GM18511 (cell line): ENCODE results near the gene TAF12.
A peak's percentile ranks its signal among the peaks of the same experiment; 100 is the strongest.
"Not testable (repeated sequence)": the region's sequence is repeated elsewhere in the genome, so short reads cannot be mapped to it uniquely, and the experiment has no call there.

Source experiments
- ATAC-seq: cut with Tn5 transposase; IDR thresholded peaks from one replicate; pipeline ENCODE4 v1.9.1; 2021; ENCODE audit warnings: mild to moderate bottlenecking, moderate library complexity; ENCODE audit not compliant: unreplicated experiment

Gene TAF12

DNA sequence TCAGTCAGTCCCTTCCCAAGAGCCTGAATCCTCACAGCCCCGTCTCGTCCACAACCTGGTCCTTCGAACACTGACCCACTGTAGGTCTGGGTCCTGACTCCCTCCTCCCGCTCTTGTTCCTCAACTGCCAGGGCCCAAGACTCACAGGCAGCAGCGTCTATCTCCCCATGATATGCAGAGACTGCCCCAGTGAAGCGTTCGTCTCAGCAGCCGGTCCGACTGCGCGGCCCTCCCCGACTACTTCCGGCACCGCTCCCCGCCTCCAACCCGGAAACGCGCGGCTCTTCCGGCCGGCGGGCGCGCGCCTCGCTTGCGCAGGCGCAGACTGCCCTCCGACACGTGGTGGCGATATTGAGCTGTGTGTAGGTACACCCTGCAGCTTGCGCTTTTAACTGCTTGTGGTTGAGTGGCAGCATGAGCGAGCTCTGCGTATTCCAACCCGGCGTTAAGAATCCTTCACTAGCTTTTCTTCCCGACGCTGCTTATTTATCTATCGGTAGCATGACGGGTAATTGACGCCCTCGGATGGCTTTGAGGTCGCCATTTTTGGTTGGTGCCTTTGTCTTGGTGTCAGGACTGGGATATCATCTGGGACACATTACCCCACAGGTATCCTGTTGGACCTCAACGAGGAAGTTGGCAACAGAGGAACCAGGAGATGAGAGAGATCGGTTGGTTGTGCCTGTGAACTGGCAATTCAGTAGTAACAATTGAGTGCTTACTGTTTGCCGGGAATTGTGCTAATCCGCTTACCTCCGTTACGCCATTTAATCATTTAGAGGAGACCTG, at the start of gene TAF12:
Gene TAF12, minus strand, starts transcription at position 221 of the 789 bp plus-strand sequence. CDS start 20,986 bp downstream, outside the sequence.
- peak; percentile 75 for ATAC-seq

GRCh38 chr1:28691627-28692026, 48.8 kb upstream of the TAF12 start:
- not testable (repeated sequence) for ATAC-seq

DNA sequence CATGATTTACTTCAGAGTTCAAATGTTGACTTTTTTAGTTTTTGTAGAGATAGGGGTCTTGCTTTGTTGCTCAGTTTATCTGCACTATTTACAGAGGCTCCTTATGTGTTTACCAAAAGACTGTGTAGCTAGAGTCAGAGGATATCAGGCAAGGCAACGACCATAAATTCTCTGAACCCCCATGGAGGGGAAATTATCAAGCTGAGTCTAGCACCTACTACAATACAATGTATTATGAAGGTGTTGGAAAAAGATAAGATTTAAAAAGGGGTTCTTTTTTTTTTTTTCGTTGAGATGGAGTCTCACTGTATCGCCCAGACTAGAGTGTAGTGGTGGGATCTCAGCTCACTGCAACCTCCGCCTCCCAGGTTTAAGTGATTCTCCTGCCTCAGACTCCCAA, 42.1 kb upstream of the TAF12 start:
- no peak for ATAC-seq

DNA sequence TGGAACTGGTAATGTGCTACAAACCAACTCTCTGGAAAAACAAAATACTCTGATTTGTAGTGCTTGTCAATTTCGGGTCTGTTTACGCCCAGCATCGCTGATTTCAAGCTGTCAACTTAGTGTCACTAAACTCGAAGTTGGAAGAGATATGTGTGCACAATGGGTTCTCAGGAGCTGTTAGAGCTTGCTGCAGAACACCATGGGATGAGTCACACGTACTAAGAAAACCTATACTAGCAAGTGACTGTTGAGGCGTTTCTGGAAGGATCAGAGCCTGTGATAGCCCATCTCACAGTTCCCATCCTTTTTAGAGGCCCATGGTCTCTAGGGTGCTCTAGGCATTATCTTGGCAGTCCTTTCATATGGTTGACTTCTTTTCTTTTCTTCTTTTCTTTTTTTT, 40.0 kb upstream of the TAF12 start:
- no peak for ATAC-seq

- ATAC-seq, result no peak
Observed at GRCh38 chr1:28680151-28680550, 37.3 kb upstream of the TAF12 start.

DNA sequence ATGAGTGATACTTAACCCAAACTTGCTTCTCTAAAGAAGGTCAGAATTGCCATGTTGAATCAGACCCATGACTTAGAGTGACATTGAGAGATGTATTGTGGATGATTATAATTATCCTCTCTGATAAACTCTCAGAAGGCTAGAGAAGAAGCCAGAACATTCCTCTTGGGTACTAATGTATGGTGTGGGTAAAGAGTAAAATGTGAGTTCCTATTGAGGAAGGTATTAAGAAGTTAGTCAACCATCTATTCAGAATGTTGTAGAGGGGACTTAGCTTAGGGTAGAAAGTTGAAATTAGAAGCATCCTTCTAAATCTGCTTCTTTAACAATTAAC, 33.0 kb upstream of the TAF12 start:
- ATAC-seq, result no peak

GRCh38 chr1:28672971-28673370, 30.1 kb upstream of the TAF12 start:
- not testable (repeated sequence) for ATAC-seq

DNA sequence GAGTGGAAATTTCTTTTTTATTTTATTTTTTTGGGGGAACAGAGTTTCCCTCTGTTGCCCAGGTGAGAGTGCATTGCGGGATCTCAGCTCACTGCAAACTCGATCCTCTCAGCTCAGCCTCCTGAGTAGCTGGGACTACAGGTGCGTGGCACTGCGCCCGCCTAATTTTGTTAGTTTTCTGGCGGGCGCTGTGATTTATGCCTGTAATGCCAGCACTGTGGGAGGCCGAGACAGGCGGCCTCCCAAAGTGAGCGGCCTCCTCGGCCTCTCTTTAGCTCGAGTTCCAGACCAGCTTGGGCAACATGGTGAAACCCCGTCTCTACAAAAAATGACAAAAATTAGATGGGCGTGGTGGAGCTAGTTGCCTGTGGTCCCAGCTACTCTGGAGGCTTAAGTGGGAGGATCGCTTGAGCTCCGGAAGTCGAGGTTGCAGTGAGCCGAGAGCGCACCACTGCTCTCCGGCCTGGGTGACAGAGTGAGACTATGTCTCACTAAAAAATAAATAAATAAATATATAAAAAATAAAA, 28.4 kb upstream of the TAF12 start:
- no peak for ATAC-seq

- peak; percentile 64 for ATAC-seq
Observed at GRCh38 chr1:28668956-28669723, 26.3 kb upstream of the TAF12 start.

DNA sequence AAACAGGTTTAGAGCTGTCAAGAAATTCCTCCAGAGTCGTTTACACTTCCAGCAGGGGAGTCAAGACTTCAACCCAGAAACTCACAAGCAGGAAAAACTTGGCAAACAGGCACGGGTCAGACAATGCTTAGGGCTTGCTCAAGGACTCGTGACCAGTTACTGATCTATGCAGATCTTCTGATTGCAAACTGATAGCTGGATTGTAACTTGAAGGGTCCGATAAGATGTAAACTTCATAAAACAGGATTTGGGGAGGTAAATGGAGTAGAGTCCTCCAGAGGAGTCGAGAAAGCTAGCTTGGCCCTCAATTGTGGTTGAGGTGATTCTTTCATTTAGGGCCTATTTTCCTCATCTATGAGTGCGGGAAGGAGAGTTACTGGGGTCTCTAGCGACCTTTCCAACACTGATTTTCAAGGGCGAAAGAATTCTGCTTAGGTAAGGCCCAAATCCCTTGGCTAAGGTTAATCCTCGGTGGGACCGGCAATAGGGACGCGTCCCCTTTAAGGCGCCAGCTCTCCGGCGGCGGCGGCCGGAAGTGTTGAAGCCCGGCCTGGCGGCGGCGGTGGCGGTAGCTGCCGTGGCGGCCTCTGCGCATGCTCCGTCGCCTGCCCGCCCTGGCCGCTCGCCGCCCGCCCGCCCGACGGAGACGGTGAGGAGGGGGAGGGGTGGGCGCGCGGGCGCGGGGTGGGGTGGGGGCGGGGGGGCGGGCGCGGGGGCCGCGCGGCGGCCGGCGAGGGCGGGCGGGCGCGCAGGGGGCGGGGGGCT, 25.5 kb upstream of the TAF12 start, which contains the start of gene GMEB1:
Gene GMEB1, plus strand, starts transcription at position 594 of the 765 bp plus-strand sequence. CDS start 14,829 bp downstream, outside the sequence.
- peak; percentile 78 for ATAC-seq

DNA sequence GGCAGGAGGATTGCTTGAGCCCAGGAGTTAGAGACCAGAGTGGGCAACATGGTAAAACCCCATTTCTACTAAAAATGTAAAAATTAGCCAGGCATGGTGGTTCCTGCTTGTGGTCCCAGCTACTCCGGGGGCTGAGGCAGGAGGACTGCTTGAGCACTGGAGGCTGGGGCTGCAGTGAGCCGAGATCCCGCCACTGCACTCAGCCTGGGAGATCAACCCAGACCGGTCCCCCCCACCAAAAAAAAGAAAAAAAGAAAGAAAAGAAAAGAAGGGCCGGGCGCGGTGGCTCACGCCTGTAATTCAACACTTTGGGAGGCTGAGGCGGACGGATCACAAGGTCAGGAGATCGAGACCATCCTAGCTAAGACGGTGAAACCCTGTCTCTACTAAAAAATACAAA, 23.9 kb upstream of the TAF12 start:
- no peak for ATAC-seq

DNA sequence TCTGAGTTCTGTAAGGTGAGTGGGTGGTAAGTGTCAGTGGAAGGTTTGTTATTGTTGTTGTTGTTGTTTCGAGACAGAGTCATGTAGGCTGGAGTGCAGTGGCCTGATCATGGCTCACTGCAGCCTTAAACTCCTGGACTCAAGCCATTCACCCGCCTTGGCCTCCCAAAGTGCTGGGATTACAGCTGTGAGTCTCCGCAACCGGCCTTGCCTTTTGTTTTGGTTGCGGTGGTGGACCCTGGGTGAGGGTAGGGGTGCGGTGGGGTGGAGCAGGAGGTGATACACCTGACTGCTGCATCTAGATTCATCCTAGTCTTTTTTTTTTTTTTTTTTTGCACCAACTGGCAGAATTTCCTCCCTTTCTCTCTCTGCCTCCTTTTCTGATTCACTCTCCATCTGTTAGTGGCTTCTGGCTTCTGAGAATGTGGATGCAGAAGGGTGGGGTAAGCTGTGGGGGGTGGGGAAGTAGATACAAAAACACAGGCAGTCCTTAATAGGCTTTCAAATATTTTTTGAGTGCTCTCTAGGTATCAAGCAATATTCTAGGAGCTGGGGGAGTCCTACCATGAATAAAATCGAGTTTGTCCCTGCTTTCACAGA, 21.1 kb upstream of the TAF12 start:
- no peak for ATAC-seq

DNA sequence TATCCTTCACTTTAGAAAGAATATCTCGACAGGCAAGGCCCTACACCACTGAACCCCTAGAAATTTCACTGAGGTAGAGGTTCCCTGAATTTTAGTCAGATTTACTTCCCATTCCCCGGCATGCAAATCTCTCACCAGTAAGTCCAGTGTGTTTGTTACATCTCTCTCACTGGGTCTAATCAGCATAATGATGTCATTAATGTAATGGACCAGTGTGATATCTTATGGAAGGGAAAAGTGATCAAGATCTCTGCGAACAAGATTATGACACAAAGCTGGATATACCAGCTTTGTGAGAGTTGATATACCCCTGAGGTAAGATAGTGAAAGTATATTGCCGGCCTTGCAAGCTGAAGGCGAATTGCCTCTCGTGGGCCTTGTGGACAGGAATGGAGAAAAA, 13.5 kb upstream of the TAF12 start:
- no peak for ATAC-seq

DNA sequence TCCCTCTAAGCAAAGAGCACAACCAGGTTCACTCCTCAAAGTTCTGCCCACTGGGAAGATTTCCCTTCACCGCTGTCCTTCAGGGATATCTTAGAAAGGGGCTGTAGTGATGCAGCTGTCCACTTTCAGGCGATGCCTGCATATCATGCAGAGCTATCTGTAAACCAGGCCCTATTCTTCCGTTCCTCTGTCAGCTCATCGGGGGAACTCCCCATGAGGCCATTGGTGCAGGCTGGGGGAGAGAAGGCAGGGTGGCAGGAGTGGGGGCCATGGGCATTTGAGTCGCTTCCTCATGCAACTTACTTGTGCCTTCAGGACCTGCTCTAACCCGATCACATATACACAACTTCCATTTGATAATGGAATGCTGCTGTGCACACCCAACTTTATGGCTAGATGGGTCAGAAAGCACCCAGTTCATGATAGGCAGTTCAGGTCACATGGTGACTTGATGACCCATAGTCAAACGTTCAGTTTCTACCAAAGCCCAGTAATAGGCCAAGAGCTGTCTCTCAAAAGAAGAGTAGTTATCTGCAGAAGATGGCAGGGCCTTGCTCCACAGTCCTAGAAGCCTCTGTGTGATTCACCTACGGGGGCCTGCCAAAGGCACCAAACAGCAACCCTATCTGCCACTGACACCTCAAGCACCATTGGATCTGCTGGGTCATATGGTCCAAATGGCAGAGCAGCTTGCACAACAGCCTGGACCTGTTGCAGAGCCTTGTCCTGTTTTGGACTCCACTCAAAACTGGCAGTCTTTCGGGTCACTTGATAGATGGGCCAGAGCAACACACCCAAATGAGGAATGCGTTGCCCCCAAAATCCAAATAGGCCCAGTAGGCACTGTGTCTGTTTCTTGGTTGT, 12.8 kb upstream of the TAF12 start:
- not testable (repeated sequence) for ATAC-seq

- not testable (repeated sequence) for ATAC-seq
Observed at GRCh38 chr1:28653870-28654269, 11.0 kb upstream of the TAF12 start.

GRCh38 chr1:28653063-28653462, 10.2 kb upstream of the TAF12 start:
- not testable (repeated sequence) for ATAC-seq

- peak; percentile 78 for ATAC-seq
Observed at GRCh38 chr1:28648474-28649198, 5.8 kb upstream of the TAF12 start, which contains the start of gene RNU11. TSS of gene RNU11 (plus strand) at chr1:28648600.

DNA sequence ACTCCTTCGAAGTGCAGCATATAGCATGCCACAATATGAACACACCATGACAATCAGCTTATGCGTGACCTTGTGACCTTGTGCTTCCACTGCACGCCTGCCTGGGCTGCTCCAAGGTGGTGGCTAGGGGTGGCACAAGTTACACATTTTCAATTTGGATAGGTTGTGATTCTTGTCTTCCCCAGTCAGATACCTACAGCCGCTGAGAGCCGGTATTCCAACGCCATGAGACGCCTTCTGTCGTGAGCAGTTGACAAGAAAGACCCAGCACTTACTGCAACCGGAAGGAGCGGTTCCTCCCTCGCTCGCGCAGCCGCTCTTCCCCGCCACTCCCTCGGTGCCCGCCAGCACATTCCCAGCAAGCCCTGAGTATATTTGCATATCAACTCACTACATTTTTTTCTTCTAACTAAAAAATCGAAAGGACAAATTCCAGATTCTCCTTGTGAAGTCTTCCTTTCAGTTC, 5.2 kb upstream of the TAF12 start:
- peak; percentile 67 for ATAC-seq

DNA sequence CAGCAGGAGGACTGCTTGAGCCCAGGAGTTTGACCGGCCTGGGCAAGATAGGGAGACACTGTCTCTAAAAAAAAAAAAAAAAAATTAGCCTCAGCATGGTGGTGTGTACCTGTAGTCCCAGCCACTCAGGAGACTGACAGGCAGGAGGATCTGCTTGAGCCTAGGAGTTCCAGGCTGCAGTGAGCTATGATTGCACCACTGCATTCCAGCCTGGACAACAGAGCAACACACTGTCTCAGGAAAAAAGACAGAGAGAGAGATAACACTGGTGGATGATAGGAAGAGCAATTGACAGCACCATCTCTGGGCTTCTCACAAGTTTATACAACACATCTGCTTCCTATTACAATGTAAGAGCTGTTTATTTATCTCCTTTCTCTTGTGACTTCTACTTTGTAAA, 3.2 kb upstream of the TAF12 start:
- ATAC-seq, result no peak
